D341Med (cell line): Measurements from ENCODE around the gene CAND1.
A peak's percentile ranks its signal among the peaks of the same experiment; 100 is the strongest.

ENCODE experiments used
- DNase-seq: peaks from one replicate; pipeline ENCODE4 v3.0.0; 2012; ENCODE audit warnings: low spot score

The CAND1 gene

DNA sequence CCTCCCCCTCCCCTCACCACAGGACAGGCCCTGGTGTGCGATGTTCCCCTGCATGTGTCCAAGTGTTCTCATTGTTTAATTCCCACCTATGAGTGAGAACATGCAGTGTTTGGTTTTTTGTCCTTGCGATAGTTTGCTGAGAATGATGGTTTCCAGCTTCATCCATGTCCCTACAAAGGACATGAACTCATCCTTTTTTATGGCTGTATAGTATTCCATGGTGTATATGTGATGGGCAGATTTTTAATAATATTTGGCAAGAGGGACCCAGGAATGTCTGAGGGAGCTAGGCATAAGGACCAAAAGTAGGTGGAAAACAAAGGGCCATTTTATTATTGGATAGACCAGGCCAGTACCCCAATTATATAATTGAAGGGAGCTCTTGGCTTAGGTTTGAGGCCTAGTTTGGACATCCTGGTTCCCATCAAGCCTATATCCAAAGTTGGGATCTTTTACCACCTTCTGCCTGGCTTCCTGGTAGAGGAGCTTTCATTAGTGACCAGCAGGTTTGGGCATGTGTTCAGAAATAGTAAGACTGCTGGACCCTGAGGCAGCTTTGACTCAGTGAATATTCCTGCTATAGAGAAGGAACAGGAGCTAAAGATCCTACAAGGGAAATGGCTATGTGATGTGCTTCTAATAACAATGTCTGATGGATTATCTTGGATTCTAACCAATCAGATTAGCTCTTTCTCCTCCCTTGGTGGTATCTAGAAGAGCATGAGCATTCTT lies 76.0 kb downstream of the CAND1 start:
- DNase-seq: no peak

- DNase-seq: no peak
These were observed 79.5 kb downstream of the CAND1 start for GRCh38 chr12:67348683-67349082.

GRCh38 chr12:67352682-67353081 lies 83.5 kb downstream of the CAND1 start:
- no peak for DNase-seq

DNA sequence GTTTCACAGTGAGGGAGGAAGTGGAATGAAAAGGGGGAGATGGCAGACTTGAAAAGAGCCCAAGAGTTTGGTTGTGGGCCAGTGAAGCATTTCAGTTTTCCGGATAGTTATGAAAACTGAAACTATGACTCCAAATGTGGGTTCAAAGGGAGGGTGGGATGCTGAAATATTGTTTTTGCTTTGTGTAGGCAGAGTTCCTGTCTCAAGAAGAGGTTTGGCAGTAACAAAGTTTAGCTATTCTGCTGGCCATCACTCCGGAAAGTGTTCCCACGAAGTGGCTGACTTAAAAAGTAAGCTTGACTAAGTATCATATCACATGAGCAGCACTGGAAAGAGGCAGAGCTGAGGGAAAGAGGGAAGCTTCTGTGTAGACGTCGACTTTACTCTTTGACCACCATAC lies 85.2 kb downstream of the CAND1 start:
- DNase-seq: no peak

DNA sequence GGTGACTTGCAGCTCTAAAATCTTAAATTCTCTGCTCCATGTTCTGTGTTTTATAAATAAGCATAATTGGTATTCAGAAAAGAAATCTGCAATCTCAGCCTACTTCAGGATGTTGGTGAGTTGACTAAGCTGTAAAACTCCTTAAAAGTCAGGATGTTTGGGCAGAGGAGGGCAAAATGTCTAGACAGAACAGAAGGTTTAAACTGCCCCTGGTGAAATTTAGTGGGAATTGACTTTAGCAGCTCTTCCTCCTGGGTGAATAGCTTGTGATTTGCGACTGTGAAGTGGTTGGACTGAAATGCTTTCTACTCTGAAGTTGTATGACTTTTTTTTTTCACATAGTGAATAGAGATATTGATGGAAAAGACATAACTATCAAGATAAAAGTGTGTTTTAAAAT lies 85.8 kb downstream of the CAND1 start:
- DNase-seq: no peak

GRCh38 chr12:67355428-67356379 lies 86.5 kb downstream of the CAND1 start:
- peak; percentile 61 for DNase-seq

GRCh38 chr12:67356380-67356774 lies 87.2 kb downstream of the CAND1 start:
- no peak for DNase-seq

- no peak for DNase-seq
These were observed 88.4 kb downstream of the CAND1 start for GRCh38 chr12:67357376-67358125.

DNA sequence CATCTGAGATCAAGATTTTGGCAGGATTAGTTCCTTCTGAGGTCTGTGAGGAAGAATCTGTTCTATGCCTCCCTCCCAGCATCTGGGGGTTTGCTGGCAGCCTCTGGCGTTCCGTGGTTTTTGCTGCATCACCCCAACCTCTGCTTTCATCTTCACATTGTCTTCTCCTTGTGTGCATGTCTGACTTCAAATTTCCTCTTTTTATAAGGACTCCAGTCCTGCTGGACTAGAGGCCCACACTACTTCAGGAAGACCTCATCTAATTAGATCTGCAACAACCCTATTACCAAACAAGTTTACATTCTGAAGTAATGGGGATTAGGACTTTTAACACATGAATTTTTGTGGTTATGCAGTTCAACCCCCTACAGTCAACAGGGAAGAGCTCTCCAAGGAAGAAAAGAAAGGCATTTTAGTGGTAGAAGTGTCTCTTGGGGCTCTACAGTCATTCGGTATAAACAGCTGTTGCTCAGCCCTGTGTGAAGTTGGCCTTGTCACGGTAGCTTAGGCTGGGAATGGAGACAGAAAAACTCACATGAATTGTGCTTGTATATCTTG lies 89.7 kb downstream of the CAND1 start:
- no peak for DNase-seq

- no peak for DNase-seq
These were observed 93.4 kb downstream of the CAND1 start for GRCh38 chr12:67362526-67362925.

DNA sequence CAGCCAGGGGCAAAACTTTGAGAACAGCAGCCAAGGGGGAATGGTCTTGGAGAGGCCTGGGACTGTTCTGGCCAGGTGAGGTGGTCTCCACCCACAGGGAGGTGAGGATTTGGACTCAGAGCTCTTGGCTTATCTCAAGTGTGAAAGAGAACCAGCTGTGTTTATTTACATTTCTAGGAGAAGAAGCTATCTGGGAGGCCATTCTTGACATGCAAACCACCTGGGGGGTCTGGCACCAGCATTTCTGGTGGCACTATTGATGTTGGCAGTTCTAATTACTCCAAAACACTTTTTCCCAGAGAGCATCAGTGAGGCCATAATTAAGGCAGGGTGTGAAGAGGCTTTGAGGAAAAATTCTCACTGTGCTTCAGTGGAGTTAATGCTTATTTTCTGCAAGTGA lies 95.1 kb downstream of the CAND1 start:
- no peak for DNase-seq

DNA sequence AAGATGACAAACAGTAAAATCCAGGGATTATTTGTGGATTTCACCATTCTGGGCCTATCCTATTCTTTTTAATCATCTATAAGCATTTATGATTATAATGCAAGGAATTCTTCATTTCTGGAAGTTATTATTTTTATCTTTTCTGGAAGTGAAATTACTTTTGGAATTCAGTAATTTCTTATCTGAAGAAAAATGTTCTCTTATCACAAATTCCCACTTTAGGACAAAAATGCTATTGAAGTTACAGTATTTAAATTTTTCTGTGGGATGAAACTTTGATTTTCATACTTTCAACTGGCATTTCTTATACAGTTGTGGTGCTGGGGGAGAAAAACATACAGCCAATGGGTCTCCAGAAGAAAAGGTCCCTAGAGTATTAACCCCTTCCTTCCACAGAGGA lies 96.0 kb downstream of the CAND1 start:
- no peak for DNase-seq

DNA sequence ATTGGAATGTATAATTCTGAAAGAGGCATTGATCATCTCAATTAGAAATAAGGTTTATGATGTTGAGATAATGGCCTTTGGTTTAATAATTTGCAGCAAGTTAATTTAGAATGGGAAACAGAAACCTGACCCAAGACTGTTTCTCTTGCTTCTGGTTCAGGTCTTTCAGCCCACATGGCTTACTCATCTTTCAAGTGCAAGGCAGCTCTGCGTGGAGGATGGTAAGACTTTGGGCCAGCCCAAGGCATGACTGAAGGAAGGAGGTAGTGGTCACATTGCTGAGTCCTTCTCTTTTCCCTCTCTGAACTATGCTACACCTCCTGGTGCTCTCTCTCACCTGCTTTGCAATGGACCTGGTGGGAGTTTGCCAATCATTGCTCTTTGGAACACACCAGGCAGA lies 98.7 kb downstream of the CAND1 start:
- no peak for DNase-seq
